ENCODE measurements around the gene HIPK2.

- TF ChIP-seq CTCF (IDR thresholded peaks at IDR 0.05): no peak
- no peak for TF ChIP-seq POLR2A (IDR thresholded peaks at IDR 0.05)
These were observed 205.0 kb downstream of the HIPK2 start for GRCh38 chr7:139572704-139573385.
